Measurements from ENCODE around the gene SYVN1. TPM values are rescaled to one million over a fixed set of nuclear protein-coding genes. Genes with fewer than 3 reads are reported as not detected.

SYVN1 gene
- total and polyA plus RNA-seq, 12 donors: 9.7 to 124 (median 59.9) TPM

DNA sequence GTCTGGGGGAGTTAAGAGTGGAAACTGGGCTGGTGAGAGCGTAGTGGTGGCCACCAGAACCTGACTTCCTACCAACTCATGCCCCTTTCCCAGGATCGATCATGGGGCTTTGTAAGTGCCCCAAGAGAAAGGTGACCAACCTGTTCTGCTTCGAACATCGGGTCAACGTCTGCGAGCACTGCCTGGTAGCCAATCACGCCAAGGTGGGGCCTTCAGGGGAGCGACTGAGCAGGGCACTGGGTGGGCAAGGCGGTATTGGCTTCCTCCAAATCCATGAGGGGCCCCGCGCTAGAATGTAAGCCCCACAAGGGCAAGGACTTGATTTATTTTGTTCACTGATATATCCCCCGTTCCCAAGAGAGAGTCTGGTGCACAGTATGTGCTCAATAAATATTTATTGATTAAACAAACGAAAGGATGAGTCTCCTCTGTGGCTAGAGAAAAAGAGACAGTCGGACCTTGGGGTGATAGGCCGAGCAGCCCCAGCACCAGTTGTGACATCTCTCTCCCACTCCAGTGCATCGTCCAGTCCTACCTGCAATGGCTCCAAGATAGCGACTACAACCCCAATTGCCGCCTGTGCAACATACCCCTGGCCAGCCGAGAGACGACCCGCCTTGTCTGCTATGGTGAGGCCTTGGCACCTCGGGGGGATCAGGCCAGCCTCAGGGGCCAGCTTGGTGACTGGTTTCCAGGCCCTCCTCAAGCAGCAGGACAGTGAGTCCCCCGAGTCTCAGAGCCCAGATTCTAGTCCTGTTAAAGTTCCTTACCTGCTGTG is 49.5 kb downstream of the SYVN1 start:
- no peak for DNase-seq
- TF ChIP-seq, protein P1, sequence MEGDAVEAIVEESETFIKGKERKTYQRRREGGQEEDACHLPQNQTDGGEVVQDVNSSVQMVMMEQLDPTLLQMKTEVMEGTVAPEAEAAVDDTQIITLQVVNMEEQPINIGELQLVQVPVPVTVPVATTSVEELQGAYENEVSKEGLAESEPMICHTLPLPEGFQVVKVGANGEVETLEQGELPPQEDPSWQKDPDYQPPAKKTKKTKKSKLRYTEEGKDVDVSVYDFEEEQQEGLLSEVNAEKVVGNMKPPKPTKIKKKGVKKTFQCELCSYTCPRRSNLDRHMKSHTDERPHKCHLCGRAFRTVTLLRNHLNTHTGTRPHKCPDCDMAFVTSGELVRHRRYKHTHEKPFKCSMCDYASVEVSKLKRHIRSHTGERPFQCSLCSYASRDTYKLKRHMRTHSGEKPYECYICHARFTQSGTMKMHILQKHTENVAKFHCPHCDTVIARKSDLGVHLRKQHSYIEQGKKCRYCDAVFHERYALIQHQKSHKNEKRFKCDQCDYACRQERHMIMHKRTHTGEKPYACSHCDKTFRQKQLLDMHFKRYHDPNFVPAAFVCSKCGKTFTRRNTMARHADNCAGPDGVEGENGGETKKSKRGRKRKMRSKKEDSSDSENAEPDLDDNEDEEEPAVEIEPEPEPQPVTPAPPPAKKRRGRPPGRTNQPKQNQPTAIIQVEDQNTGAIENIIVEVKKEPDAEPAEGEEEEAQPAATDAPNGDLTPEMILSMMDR (IDR thresholded peaks at IDR 0.05): no peak
- TF ChIP-seq POLR2A (IDR thresholded peaks at IDR 0.05): no peak
- WGBS, 4 donors: 20 to 42% (median 35%) methylated on average over 16 to 23 of the region's 23 CpGs
- intact Hi-C loops (cut with DNase I): no loop called here
- Histone ChIP-seq H3K36me3 (replicated peaks in 1 of 2) (peaks cover 0 to 44% of the 10 kb centered on the region in 2 donors), H3K27ac (peak overlapping the region; percentile 84 to 93 (median 90)), H3K4me1 (replicated peaks in 1 of 2) (peaks cover 12 to 20% of the 10 kb centered on the region in 2 donors), H3K9me3 (replicated peaks in 1 of 3) (no peaks in the 10 kb centered on the region), H3K4me3 (peak overlapping the region; percentile 41 to 93 (median 80)), H3K27me3 (no peaks in the 10 kb centered on the region)

GRCh38 chr11:65083834-65084597 is 50.3 kb downstream of the SYVN1 start, which contains the start of the genes CDCA5 and ZFPL1:
CDCA5 (minus strand) TSS chr11:65084040; CDS start chr11:65083978, 62 bp downstream.
ZFPL1 (plus strand) TSS chr11:65084222; CDS start chr11:65084699, 477 bp downstream.
- 0 to 1% (median 0%) methylated on average over 13 to 79 of the region's 79 CpGs for WGBS, 4 donors

GRCh38 chr11:65083134-65083833 is 51.0 kb downstream of the SYVN1 start:
- peak overlapping the region in 3 of 5 donors; percentile 84 to 93 (median 90) for H3K27ac ChIP-seq
- H3K4me3 ChIP-seq: peak overlapping the region in 2 of 4 donors; percentile 76 to 93
- TF ChIP-seq, protein P1 (IDR thresholded peaks at IDR 0.05): no peak
- TF ChIP-seq POLR2A (IDR thresholded peaks at IDR 0.05): no peak
- intact Hi-C loops (cut with DNase I): no loop called here
- H3K36me3 ChIP-seq (replicated peaks in 1 of 2): peaks cover 0 to 29% of the 10 kb centered on the region in 2 donors
- no peaks in the 10 kb centered on the region for H3K27me3 ChIP-seq
- WGBS, 4 donors: 2 to 7% (median 4%) methylated on average over 11 to 13 of the region's 13 CpGs
- peaks cover 12 to 20% of the 10 kb centered on the region in 2 donors for H3K4me1 ChIP-seq (replicated peaks in 1 of 2)
- no peak for DNase-seq
- no peaks in the 10 kb centered on the region for H3K9me3 ChIP-seq (replicated peaks in 1 of 3)

More at GRCh38 chr11:65083834-65084597, 50.3 kb downstream of the SYVN1 start, which contains the start of the genes CDCA5 and ZFPL1:
- intact Hi-C loops (cut with DNase I): no loop called here
- TF ChIP-seq, protein P1 (IDR thresholded peaks at IDR 0.05): no peak
- TF ChIP-seq POLR2A (IDR thresholded peaks at IDR 0.05): peak; percentile 68 to 81
- H3K27ac ChIP-seq: peak within 1 kb of the TSS; percentile 84 to 93 (median 90)
- H3K4me3 ChIP-seq: peak within 1 kb of the TSS; percentile 41 to 93 (median 80)
- no peaks in the 10 kb centered on the region for H3K27me3 ChIP-seq
- peaks cover 12 to 20% of the 10 kb centered on the region in 2 donors for H3K4me1 ChIP-seq (replicated peaks in 1 of 2)
- no peaks in the 10 kb centered on the region for H3K9me3 ChIP-seq (replicated peaks in 1 of 3)
- DNase-seq: peak; percentile 94 to 98 (median 96)
- peaks cover 0 to 36% of the 10 kb centered on the region in 2 donors for H3K36me3 ChIP-seq (replicated peaks in 1 of 2)
